Liver (tissue), 3 donors: Measurements from ENCODE around the gene TULP4.

Experiments
- CTCF ChIP-seq: fragments of 150-350 bp; IDR thresholded peaks from 2 replicates; pipeline ENCODE4 v1.5.1; 2017; ENCODE audit warnings: improper control_type of control experiment, low read depth, low read length; ENCODE audit not compliant: missing input control
- EGR1 ChIP-seq, 2 donors: IDR thresholded peaks; 2 replicates each; pipeline ENCODE4 v1.6.1; 2016 to 2018; ENCODE audit warnings: antibody characterized with exemption in 2 of 2, low read depth in 2 of 2
- GABPA ChIP-seq, 2 donors: IDR thresholded peaks in 1 of 2; conservative IDR thresholded peaks in 1 of 2; 2 replicates each; pipeline ENCODE4 v1.6.1; 2016; ENCODE audit warnings: antibody characterized with exemption in 2 of 2, mild to moderate bottlenecking in 1 of 2, moderate library complexity in 1 of 2
- REST ChIP-seq: IDR thresholded peaks from 2 replicates; pipeline ENCODE4 v1.6.1; 2016; ENCODE audit warnings: antibody characterized with exemption, mild to moderate bottlenecking
- ZBTB33 ChIP-seq: IDR thresholded peaks from 2 replicates; pipeline ENCODE4 v1.6.1; 2016; ENCODE audit warnings: antibody characterized with exemption
- donor health status: healthy.
- donor health status: healthy.

- TF ChIP-seq EGR1 (IDR thresholded peaks at IDR 0.05; ENCODE audit: low read depth in 2 of 2) (no peak), REST (no peak), CTCF (no peak), GABPA (IDR thresholded peaks at IDR 0.05 in 1 of 2, conservative IDR thresholded peaks at IDR 0.05 in 1 of 2) (no peak), ZBTB33 (no peak)
These were observed 236.3 kb downstream of the TULP4 start for GRCh38 chr6:158548418-158549161.
